ENCODE results near the gene NIPBL.

The NIPBL gene

DNA sequence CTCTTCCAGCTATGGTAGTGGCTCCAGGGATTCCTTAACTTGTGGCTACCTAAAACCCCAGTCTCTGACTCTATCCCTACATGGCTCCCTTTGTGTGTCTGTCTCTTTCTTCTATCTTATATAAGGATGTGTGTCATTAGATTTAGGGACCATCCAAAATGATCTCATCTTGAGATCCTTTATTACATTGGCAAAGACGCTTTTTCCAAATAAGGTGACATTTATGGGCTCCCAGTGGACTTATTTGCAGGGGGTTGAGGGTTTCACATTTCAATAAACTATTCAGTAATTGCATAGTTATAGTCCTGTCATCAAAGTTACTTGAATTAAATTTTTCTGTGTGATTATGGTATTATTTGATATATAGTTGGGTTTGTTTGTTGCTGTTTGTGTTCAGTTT lies 59.2 kb downstream of the NIPBL start:
- no peaks in the 10 kb centered on the region for H3K4me1 Mint-ChIP-seq
- H3K9me3 Mint-ChIP-seq = no peaks in the 10 kb centered on the region
- no peak overlapping the region for H3K4me3 Mint-ChIP-seq
- no peaks in the 10 kb centered on the region for H3K27me3 Mint-ChIP-seq
- H3K27ac Mint-ChIP-seq = no peak overlapping the region
- DNase-seq = no peak
- H3K36me3 Mint-ChIP-seq = peaks cover 13% of the 10 kb centered on the region
- CTCF ChIA-PET = interaction anchor here (1.0 kb wide), 1 partner anchor 53 kb away, joined by 3 read pairs; no protein-coding TSS in a partner anchor

- Mint-ChIP-seq H3K27me3 (no peaks in the 10 kb centered on the region), H3K4me1 (no peaks in the 10 kb centered on the region)
- CTCF ChIA-PET = interaction anchor here (1.0 kb wide), 1 partner anchor 54 kb away, joined by 3 read pairs; no protein-coding TSS in a partner anchor
These were observed 59.7 kb downstream of the NIPBL start for GRCh38 chr5:36936309-36936708.

DNA sequence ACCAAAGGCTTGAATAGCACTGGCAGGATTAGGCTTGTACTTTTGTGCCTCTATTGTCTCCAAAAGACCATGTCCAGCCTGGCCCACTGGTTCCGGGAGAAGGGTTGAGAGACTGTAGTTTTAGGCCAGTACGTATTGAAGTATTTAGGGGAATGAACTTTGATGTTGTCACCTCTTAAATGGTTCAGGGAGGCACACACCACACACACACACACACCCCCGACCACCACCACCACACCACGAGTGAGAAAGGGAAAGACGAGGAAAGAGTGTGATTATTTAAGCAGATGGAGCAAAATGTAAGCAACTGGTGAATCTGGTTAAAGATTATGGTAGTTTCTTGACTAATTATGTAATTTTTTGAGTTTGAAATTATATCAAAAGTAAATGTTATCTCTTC lies 61.6 kb downstream of the NIPBL start:
- H3K36me3 Mint-ChIP-seq = peaks cover 4% of the 10 kb centered on the region
- no peaks in the 10 kb centered on the region for H3K9me3 Mint-ChIP-seq
- H3K27ac Mint-ChIP-seq = no peak overlapping the region
- DNase-seq = no peak
- H3K27me3 Mint-ChIP-seq = no peaks in the 10 kb centered on the region
- CTCF ChIA-PET = no interaction called here
- no peaks in the 10 kb centered on the region for H3K4me1 Mint-ChIP-seq
- H3K4me3 Mint-ChIP-seq = no peak overlapping the region

More at GRCh38 chr5:36936309-36936708, 59.7 kb downstream of the NIPBL start:
- no peak overlapping the region for H3K27ac Mint-ChIP-seq
- H3K4me3 Mint-ChIP-seq = no peak overlapping the region
- DNase-seq = no peak
- H3K36me3 Mint-ChIP-seq = peaks cover 12% of the 10 kb centered on the region
- no peaks in the 10 kb centered on the region for H3K9me3 Mint-ChIP-seq

GRCh38 chr5:36939969-36940858 lies 63.6 kb downstream of the NIPBL start:
- Mint-ChIP-seq H3K36me3 (peaks cover 1% of the 10 kb centered on the region), H3K4me3 (no peak overlapping the region), H3K27ac (no peak overlapping the region), H3K27me3 (no peaks in the 10 kb centered on the region), H3K4me1 (peaks cover 2% of the 10 kb centered on the region), H3K9me3 (no peaks in the 10 kb centered on the region)
- CTCF ChIA-PET = no interaction called here
- no peak for DNase-seq

DNA sequence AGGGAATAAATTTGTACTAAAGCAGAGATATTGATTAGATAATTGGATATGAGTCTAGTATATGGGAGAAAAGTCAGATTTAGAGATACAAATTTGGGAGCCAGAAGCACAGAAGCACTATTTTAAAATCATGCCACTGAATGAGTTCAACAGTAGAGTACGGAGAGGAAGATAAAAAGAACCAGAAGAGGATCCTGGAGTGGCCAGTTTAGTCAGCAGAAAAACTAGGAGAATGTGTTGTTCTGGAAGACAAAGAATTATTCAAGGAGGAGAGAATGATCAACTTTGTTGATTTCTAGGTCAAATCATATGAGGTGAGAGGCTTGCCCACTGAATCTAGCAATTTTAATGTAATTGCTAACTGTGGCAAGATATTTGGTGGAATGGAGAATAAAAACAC lies 67.0 kb downstream of the NIPBL start:
- CTCF ChIA-PET = no interaction called here
- no peaks in the 10 kb centered on the region for H3K9me3 Mint-ChIP-seq
- no peak overlapping the region for H3K27ac Mint-ChIP-seq
- H3K4me3 Mint-ChIP-seq = no peak overlapping the region
- peaks cover 2% of the 10 kb centered on the region for H3K4me1 Mint-ChIP-seq
- H3K36me3 Mint-ChIP-seq = no peaks in the 10 kb centered on the region
- H3K27me3 Mint-ChIP-seq = no peaks in the 10 kb centered on the region
- DNase-seq = no peak

GRCh38 chr5:36944024-36944423 lies 67.5 kb downstream of the NIPBL start:
- CTCF ChIA-PET = no interaction called here
- peaks cover 2% of the 10 kb centered on the region for H3K4me1 Mint-ChIP-seq
- H3K9me3 Mint-ChIP-seq = no peaks in the 10 kb centered on the region
- H3K36me3 Mint-ChIP-seq = no peaks in the 10 kb centered on the region
- no peaks in the 10 kb centered on the region for H3K27me3 Mint-ChIP-seq
- no peak overlapping the region for H3K4me3 Mint-ChIP-seq
- no peak overlapping the region for H3K27ac Mint-ChIP-seq
- no peak for DNase-seq

DNA sequence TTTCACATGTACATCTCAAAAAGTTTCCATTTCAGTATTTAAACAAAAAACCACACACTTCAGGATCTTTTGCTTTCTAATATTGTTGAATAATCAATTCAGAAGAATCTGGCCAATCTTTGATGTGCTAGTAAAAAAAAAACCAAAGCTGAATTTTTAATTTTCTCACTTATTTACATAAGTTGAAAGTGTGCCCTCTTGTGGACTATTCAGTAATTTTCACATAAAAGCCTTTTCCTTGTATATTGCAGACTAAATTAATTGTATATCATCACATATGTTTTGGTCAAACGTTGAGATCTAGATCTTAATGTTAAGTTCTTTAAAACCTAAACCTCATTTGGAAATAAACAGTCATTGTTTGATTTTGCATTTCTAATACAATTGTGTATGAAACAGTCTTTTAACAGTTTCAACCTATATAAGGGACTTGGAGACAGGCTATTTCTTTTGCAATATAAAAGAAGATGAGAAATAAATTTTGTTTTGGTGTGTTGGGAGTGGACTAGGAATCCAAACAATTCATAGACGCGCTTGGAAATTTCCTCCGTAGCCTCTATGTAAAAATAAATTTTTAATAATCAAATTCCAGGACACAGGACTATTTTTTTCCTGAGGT lies 68.1 kb downstream of the NIPBL start:
- no peak for DNase-seq
- Mint-ChIP-seq H3K9me3 (no peaks in the 10 kb centered on the region), H3K27me3 (no peaks in the 10 kb centered on the region), H3K36me3 (no peaks in the 10 kb centered on the region), H3K27ac (no peak overlapping the region), H3K4me3 (no peak overlapping the region), H3K4me1 (peaks cover 2% of the 10 kb centered on the region)
- CTCF ChIA-PET = interaction anchor here (0.9 kb wide), 1 partner anchor 74 kb away, joined by 3 read pairs; no protein-coding TSS in a partner anchor

DNA sequence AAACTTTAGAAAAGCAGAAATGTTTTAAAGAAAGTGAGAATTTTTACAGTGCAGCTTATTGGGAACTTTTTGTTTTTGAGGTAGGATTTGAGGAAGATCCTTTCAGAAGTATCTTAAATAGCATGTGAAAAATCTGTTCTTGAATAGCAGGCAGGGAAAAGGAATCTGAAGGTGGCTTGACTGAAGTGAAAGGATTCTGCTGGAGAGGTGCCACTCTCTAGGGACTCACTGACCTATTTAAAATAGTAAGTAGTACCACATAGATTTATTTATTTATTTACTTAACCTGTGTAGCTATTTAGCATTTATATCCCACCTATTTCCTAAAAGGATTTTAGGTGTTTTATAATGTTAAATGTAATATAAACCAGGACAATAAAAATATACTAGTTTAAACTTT lies 69.1 kb downstream of the NIPBL start:
- CTCF ChIA-PET = interaction anchor here (0.6 to 1.0 kb wide), 4 partner anchors 14 to 75 kb away, joined by 3 read pairs; no protein-coding TSS in a partner anchor
- Mint-ChIP-seq H3K9me3 (no peaks in the 10 kb centered on the region), H3K36me3 (no peaks in the 10 kb centered on the region), H3K4me1 (peaks cover 2% of the 10 kb centered on the region), H3K27me3 (no peaks in the 10 kb centered on the region), H3K27ac (no peak overlapping the region), H3K4me3 (no peak overlapping the region)
- DNase-seq = no peak

DNA sequence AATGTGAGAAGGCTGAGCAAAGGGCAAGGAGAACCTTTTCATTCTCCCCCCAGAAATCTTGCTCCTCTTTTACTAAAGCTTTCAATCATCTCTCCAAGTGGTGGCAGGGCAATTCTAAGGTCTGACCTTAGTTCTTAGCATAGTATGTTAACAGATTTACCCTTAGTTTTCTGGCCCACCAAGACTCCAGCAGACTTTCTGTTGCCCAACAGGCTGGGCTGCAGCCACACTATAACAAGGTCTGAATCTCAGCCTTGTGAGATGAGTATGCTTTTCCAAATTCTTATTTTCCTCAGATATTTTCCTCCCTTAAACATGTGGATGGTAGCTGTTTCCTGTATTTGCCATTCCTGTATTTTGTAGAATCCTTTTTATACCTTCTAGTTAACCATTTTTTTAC lies 69.5 kb downstream of the NIPBL start:
- Mint-ChIP-seq H3K36me3 (peaks cover 2% of the 10 kb centered on the region), H3K9me3 (no peaks in the 10 kb centered on the region), H3K27me3 (no peaks in the 10 kb centered on the region), H3K27ac (no peak overlapping the region), H3K4me3 (no peak overlapping the region), H3K4me1 (peaks cover 6% of the 10 kb centered on the region)
- CTCF ChIA-PET = interaction anchor here (0.6 to 1.5 kb wide), 4 partner anchors 13 to 207 kb away, joined by 3 to 4 read pairs (median 3); no protein-coding TSS in a partner anchor
- no peak for DNase-seq

- Mint-ChIP-seq H3K27me3 (no peaks in the 10 kb centered on the region), H3K4me1 (peaks cover 6% of the 10 kb centered on the region), H3K4me3 (no peak overlapping the region), H3K9me3 (no peaks in the 10 kb centered on the region), H3K36me3 (peaks cover 2% of the 10 kb centered on the region), H3K27ac (peak overlapping the region; percentile 46)
- no peak for DNase-seq
- CTCF ChIA-PET = interaction anchor here (1.0 kb wide), 1 partner anchor 211 kb away, joined by 3 read pairs; no protein-coding TSS in a partner anchor
These were observed 71.5 kb downstream of the NIPBL start for GRCh38 chr5:36948041-36948440.

DNA sequence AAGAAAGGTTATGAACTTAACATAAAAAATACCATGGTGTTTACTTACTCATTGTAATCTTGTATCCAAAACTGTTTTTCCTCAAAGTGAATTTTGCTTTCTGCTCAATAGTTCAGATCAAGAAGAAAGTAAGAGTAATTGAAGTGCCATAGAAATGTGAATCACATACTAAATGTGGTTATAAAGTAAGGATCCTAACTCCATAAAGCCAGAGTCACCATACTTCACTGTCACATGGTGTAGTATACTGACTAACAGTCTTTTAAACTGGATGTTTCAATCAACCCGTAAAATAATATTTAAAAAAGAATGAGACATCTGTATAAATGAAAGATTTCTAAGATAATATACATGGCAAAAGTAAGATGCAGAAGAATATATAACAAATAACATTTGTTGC lies 72.1 kb downstream of the NIPBL start:
- no peaks in the 10 kb centered on the region for H3K9me3 Mint-ChIP-seq
- no peak overlapping the region for H3K4me3 Mint-ChIP-seq
- H3K27ac Mint-ChIP-seq = no peak overlapping the region
- CTCF ChIA-PET = no interaction called here
- DNase-seq = no peak
- peaks cover 2% of the 10 kb centered on the region for H3K36me3 Mint-ChIP-seq
- H3K4me1 Mint-ChIP-seq = peaks cover 6% of the 10 kb centered on the region
- H3K27me3 Mint-ChIP-seq = no peaks in the 10 kb centered on the region

DNA sequence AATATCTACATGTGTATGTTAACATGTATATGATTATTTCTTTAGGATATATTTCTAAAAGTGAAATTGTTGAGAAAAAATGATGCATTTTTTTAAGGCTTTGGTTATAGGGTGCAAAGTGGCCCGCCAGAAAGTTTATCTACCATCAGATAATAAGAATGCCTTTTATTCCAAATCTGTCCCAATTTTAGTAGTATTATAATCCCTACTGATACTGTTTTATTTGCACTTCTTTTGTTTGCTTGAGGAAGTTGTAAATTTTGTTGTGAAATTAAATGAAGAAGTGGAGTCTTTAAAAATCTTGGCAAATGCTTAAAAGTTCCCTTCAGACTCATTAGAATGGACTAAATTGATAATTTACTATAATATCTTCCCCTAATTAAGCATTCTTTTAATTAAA lies 73.0 kb downstream of the NIPBL start:
- Mint-ChIP-seq H3K27ac (no peak overlapping the region), H3K27me3 (no peaks in the 10 kb centered on the region), H3K36me3 (peaks cover 2% of the 10 kb centered on the region), H3K4me1 (peaks cover 6% of the 10 kb centered on the region), H3K4me3 (no peak overlapping the region), H3K9me3 (no peaks in the 10 kb centered on the region)
- CTCF ChIA-PET = no interaction called here
- DNase-seq = no peak

GRCh38 chr5:36950586-36951457 lies 74.3 kb downstream of the NIPBL start:
- no peak for DNase-seq
- Mint-ChIP-seq H3K27ac (no peak overlapping the region), H3K36me3 (peaks cover 8% of the 10 kb centered on the region), H3K4me1 (peaks cover 4% of the 10 kb centered on the region), H3K27me3 (no peaks in the 10 kb centered on the region), H3K4me3 (no peak overlapping the region), H3K9me3 (no peaks in the 10 kb centered on the region)
- CTCF ChIA-PET = no interaction called here

- H3K9me3 Mint-ChIP-seq = no peaks in the 10 kb centered on the region
- no peak for DNase-seq
- CTCF ChIA-PET = no interaction called here
- peaks cover 16% of the 10 kb centered on the region for H3K36me3 Mint-ChIP-seq
- no peak overlapping the region for H3K27ac Mint-ChIP-seq
- no peak overlapping the region for H3K4me3 Mint-ChIP-seq
- H3K4me1 Mint-ChIP-seq = peaks cover 4% of the 10 kb centered on the region
- no peaks in the 10 kb centered on the region for H3K27me3 Mint-ChIP-seq
These were observed 76.5 kb downstream of the NIPBL start for GRCh38 chr5:36953043-36953442.

Measured in activated naive CD4-positive, alpha-beta T cell treated with anti-CD3 and anti-CD28 coated beads, Interleukin-2, amount 10 ng/mL, durations not matched to agents 7 days and 5 days (primary cell).